ENCODE data around the gene VAMP1.
"Not testable (repeated sequence)": the region's sequence is repeated elsewhere in the genome, so short reads cannot be mapped to it uniquely, and the experiment has no call there.

DNA sequence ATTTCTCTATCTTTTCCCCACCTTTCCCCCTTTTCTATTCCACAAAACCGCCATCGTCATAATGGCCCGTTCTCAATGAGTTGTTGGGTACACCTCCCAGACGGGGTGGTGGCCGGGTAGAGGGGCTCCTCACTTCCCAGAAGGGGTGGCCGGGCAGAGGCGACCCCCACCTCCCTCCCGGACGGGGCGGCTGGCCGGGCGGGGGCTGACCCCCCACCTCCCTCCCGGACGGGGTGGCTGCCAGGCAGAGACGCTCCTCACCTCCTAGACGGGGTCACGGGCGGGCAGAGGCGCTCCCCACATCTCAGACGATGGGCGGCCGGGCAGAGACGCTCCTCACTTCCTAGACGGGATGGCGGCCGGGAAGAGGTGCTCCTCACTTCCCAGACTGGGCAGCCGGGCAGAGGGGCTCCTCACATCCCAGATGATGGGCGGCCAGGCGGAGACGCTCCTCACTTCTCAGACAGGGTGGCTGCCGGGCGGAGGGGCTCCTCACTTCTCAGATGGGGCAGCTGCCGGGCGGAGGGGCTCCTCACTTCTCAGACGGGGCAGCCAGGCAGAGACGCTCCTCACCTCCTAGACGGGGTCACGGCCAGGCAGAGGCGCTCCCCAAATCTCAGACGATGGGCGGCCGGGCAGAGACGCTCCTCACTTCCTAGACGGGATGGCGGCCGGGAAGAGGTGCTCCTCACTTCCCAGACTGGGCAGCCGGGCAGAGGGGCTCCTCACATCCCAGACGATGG is 4.9 kb upstream of the VAMP1 start:
- TF ChIP-seq, protein P1, sequence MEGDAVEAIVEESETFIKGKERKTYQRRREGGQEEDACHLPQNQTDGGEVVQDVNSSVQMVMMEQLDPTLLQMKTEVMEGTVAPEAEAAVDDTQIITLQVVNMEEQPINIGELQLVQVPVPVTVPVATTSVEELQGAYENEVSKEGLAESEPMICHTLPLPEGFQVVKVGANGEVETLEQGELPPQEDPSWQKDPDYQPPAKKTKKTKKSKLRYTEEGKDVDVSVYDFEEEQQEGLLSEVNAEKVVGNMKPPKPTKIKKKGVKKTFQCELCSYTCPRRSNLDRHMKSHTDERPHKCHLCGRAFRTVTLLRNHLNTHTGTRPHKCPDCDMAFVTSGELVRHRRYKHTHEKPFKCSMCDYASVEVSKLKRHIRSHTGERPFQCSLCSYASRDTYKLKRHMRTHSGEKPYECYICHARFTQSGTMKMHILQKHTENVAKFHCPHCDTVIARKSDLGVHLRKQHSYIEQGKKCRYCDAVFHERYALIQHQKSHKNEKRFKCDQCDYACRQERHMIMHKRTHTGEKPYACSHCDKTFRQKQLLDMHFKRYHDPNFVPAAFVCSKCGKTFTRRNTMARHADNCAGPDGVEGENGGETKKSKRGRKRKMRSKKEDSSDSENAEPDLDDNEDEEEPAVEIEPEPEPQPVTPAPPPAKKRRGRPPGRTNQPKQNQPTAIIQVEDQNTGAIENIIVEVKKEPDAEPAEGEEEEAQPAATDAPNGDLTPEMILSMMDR (IDR thresholded peaks at IDR 0.05) = not testable (repeated sequence)
- not testable (repeated sequence) for TF ChIP-seq POLR2A (IDR thresholded peaks at IDR 0.05)
